ENCODE measurements around the gene TAOK1.

DNA sequence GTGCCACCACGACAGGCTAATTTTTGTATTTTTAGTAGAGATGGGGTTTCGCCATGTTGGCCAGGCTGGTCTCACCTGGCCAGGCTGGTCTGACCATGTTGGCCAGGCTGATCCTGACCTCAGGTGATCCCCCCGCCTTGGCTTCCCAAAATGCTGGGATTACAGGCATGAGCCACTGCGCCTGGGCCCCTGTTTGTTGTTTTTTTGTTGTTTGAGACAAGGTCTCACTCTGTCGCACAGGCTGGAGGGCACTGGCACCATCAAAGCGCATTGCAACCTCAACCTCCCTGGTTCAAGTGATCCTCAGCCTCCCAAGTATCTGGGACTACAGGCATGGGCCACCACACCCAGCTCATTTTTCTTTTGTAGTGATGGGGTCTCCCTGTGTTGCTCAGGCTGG lies 43.7 kb upstream of the TAOK1 start:
- no peak for TF ChIP-seq CTCF (IDR thresholded peaks at IDR 0.05; ENCODE audit: low read depth, low read length, missing input control)
- no peak for TF ChIP-seq EGR1 (IDR thresholded peaks at IDR 0.05; ENCODE audit: low read depth in 2 of 2)
- TF ChIP-seq RAD21 (IDR thresholded peaks at IDR 0.05) = no peak
- TF ChIP-seq, protein P1, sequence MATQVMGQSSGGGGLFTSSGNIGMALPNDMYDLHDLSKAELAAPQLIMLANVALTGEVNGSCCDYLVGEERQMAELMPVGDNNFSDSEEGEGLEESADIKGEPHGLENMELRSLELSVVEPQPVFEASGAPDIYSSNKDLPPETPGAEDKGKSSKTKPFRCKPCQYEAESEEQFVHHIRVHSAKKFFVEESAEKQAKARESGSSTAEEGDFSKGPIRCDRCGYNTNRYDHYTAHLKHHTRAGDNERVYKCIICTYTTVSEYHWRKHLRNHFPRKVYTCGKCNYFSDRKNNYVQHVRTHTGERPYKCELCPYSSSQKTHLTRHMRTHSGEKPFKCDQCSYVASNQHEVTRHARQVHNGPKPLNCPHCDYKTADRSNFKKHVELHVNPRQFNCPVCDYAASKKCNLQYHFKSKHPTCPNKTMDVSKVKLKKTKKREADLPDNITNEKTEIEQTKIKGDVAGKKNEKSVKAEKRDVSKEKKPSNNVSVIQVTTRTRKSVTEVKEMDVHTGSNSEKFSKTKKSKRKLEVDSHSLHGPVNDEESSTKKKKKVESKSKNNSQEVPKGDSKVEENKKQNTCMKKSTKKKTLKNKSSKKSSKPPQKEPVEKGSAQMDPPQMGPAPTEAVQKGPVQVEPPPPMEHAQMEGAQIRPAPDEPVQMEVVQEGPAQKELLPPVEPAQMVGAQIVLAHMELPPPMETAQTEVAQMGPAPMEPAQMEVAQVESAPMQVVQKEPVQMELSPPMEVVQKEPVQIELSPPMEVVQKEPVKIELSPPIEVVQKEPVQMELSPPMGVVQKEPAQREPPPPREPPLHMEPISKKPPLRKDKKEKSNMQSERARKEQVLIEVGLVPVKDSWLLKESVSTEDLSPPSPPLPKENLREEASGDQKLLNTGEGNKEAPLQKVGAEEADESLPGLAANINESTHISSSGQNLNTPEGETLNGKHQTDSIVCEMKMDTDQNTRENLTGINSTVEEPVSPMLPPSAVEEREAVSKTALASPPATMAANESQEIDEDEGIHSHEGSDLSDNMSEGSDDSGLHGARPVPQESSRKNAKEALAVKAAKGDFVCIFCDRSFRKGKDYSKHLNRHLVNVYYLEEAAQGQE (IDR thresholded peaks at IDR 0.05) = no peak
- TF ChIP-seq, protein P2, sequence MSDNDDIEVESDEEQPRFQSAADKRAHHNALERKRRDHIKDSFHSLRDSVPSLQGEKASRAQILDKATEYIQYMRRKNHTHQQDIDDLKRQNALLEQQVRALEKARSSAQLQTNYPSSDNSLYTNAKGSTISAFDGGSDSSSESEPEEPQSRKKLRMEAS (IDR thresholded peaks at IDR 0.05) = no peak
- TF ChIP-seq, protein P3, sequence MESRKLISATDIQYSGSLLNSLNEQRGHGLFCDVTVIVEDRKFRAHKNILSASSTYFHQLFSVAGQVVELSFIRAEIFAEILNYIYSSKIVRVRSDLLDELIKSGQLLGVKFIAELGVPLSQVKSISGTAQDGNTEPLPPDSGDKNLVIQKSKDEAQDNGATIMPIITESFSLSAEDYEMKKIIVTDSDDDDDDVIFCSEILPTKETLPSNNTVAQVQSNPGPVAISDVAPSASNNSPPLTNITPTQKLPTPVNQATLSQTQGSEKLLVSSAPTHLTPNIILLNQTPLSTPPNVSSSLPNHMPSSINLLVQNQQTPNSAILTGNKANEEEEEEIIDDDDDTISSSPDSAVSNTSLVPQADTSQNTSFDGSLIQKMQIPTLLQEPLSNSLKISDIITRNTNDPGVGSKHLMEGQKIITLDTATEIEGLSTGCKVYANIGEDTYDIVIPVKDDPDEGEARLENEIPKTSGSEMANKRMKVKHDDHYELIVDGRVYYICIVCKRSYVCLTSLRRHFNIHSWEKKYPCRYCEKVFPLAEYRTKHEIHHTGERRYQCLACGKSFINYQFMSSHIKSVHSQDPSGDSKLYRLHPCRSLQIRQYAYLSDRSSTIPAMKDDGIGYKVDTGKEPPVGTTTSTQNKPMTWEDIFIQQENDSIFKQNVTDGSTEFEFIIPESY (IDR thresholded peaks at IDR 0.05) = no peak
- TF ChIP-seq FOXA1 (IDR thresholded peaks at IDR 0.05) = no peak
- no peak for TF ChIP-seq YY1 (IDR thresholded peaks at IDR 0.05)
- no peak for TF ChIP-seq JUND (IDR thresholded peaks at IDR 0.05)
- TF ChIP-seq SP1 (IDR thresholded peaks at IDR 0.05) = no peak
- no peak for TF ChIP-seq TAF1 (conservative IDR thresholded peaks at IDR 0.05)
- TF ChIP-seq GABPA (IDR thresholded peaks at IDR 0.05 in 1 of 2, conservative IDR thresholded peaks at IDR 0.05 in 1 of 2) = no peak
- no peak for TF ChIP-seq RXRA (IDR thresholded peaks at IDR 0.05)
- TF ChIP-seq HNF4A (conservative IDR thresholded peaks at IDR 0.05) = no peak

Measured in liver (tissue), 3 donors.